Activated T-cell treated with anti-CD3 and anti-CD28 coated beads for 48 hours (primary cell): Measurements from ENCODE around the gene SDF4.

Source experiments
- DNase-seq: peaks from one replicate; pipeline ENCODE4 v3.0.0-alpha.2; 2020; ENCODE audit warnings: low read depth

The SDF4 gene

GRCh38 chr1:1242461-1243265 lies 10.9 kb upstream of the SDF4 start:
- no peak for DNase-seq

- DNase-seq: no peak
These were observed 9.9 kb upstream of the SDF4 start for GRCh38 chr1:1241588-1242219.

GRCh38 chr1:1240822-1241587 lies 9.2 kb upstream of the SDF4 start:
- no peak for DNase-seq

- DNase-seq: no peak
These were observed 8.5 kb upstream of the SDF4 start for GRCh38 chr1:1240348-1240732.

- DNase-seq: no peak
These were observed 8.0 kb upstream of the SDF4 start for GRCh38 chr1:1239614-1240347.

- no peak for DNase-seq
These were observed 7.4 kb upstream of the SDF4 start for GRCh38 chr1:1239227-1239613.

GRCh38 chr1:1238702-1239178 lies 6.9 kb upstream of the SDF4 start:
- no peak for DNase-seq

- DNase-seq: no peak
These were observed 6.3 kb upstream of the SDF4 start for GRCh38 chr1:1237874-1238701.

GRCh38 chr1:1236945-1237873 lies 5.4 kb upstream of the SDF4 start:
- no peak for DNase-seq

- DNase-seq: no peak
These were observed 4.5 kb upstream of the SDF4 start for GRCh38 chr1:1236176-1236763.

- no peak for DNase-seq
These were observed 3.4 kb upstream of the SDF4 start for GRCh38 chr1:1235016-1235744.

- no peak for DNase-seq
These were observed 2.5 kb upstream of the SDF4 start for GRCh38 chr1:1234180-1234808.

GRCh38 chr1:1233567-1233892 lies 1.7 kb upstream of the SDF4 start:
- DNase-seq: no peak

GRCh38 chr1:1232796-1233566 lies 1.2 kb upstream of the SDF4 start:
- no peak for DNase-seq

GRCh38 chr1:1232208-1232795 lies 501 bp upstream of the SDF4 start, which contains the start of gene B3GALT6:
TSS of gene B3GALT6 (plus strand) at chr1:1232237. CDS start at chr1:1232279, 42 bp downstream.
- DNase-seq: no peak

- DNase-seq: no peak
These were observed 973 bp downstream of the SDF4 start for GRCh38 chr1:1230656-1231399.

GRCh38 chr1:1229770-1230169 lies 2.0 kb downstream of the SDF4 start:
- no peak for DNase-seq
